ENCODE data around the gene SEC31A. TPM values are rescaled to one million over a fixed set of nuclear protein-coding genes. Genes with fewer than 3 reads are reported as not detected.

Gene SEC31A
- total RNA-seq, 1 experiment from 2014 or later, result 137 TPM

DNA sequence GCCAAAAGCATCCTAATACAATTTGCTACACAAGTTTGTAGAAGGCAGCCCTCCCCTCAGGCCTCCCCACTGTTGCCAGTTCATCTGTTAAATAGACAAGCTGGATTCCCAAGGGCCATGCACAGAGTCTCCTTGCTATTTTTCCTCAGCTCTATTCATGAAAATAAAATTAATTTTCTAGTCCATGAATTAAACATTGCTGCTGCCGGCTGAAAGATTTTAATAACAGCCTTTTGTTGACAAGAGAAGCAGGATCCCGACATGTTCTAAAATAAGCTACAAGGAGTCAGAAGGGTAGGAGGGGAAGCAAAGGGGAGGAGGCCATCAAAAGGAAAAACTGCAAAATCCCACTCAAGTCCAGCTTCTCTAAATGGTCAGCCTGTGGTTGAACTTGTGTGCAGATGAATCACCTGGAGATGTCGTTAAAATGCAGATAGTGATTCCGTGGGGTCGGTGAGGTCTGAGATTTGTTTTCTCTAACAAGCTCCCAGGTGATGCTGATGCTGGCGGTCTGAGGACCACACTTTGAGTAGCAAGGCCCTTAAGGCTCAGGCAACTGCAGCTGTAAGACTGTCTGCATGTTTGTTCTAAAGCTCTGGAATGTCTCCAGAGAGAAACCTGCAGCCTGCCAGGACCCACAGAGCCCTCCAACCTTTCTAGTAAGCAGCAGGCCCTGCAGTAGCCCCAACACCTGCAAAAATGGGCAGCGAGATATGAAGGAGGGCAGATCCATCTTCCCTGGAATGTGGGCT lies 101.8 kb downstream of the SEC31A start (continued):
- TF ChIP-seq RELA (CRISPR knock-in tag; IDR thresholded peaks at IDR 0.05; ENCODE audit: borderline replicate concordance), result no peak
- TF ChIP-seq, protein P1, sequence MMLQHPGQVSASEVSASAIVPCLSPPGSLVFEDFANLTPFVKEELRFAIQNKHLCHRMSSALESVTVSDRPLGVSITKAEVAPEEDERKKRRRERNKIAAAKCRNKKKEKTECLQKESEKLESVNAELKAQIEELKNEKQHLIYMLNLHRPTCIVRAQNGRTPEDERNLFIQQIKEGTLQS (CRISPR knock-in tag; conservative IDR thresholded peaks at IDR 0.05), result no peak

DNA sequence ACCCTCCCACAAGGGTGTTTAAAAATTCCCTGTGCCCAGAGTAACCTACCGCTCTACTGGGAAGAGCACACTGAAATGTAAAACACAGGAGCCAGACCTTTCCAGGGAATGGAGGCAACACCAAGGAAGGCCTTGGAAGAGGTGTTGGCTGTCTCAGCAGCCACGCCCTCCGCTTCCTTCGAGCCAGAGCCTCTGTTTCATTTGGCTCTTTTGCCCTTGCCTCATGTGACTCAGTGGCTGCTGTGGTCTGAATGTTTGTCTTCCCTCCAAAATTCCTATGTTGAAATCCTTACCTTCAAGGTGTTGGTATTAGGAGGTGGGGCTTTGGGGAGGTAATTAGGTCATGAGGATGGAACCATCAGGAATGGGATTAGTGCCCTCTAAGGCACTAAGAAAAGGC lies 103.6 kb downstream of the SEC31A start:
- H3K4me1 Mint-ChIP-seq, result peaks cover 38% of the 10 kb centered on the region
- TF ChIP-seq GABPB1 (CRISPR knock-in tag; IDR thresholded peaks at IDR 0.05) (no peak), ZNF263 (CRISPR knock-in tag; IDR thresholded peaks at IDR 0.05; ENCODE audit: low read depth) (no peak), ELF4 (CRISPR knock-in tag; IDR thresholded peaks at IDR 0.05; ENCODE audit: low read depth) (no peak), GTF2I (CRISPR knock-in tag; conservative IDR thresholded peaks at IDR 0.05) (no peak), ZNF671 (CRISPR knock-in tag; IDR thresholded peaks at IDR 0.05) (no peak), NR1H2 (CRISPR knock-in tag; IDR thresholded peaks at IDR 0.05) (no peak), ZNF416 (CRISPR knock-in tag; IDR thresholded peaks at IDR 0.05) (no peak), NR3C1 (CRISPR knock-in tag; conservative IDR thresholded peaks at IDR 0.05; ENCODE audit: low read depth) (no peak), RELA (CRISPR knock-in tag; IDR thresholded peaks at IDR 0.05; ENCODE audit: borderline replicate concordance) (no peak)
- TF ChIP-seq, protein P2, sequence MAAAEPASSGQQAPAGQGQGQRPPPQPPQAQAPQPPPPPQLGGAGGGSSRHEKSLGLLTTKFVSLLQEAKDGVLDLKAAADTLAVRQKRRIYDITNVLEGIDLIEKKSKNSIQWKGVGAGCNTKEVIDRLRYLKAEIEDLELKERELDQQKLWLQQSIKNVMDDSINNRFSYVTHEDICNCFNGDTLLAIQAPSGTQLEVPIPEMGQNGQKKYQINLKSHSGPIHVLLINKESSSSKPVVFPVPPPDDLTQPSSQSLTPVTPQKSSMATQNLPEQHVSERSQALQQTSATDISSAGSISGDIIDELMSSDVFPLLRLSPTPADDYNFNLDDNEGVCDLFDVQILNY (CRISPR knock-in tag; IDR thresholded peaks at IDR 0.05), result no peak
- TF ChIP-seq, protein P3, sequence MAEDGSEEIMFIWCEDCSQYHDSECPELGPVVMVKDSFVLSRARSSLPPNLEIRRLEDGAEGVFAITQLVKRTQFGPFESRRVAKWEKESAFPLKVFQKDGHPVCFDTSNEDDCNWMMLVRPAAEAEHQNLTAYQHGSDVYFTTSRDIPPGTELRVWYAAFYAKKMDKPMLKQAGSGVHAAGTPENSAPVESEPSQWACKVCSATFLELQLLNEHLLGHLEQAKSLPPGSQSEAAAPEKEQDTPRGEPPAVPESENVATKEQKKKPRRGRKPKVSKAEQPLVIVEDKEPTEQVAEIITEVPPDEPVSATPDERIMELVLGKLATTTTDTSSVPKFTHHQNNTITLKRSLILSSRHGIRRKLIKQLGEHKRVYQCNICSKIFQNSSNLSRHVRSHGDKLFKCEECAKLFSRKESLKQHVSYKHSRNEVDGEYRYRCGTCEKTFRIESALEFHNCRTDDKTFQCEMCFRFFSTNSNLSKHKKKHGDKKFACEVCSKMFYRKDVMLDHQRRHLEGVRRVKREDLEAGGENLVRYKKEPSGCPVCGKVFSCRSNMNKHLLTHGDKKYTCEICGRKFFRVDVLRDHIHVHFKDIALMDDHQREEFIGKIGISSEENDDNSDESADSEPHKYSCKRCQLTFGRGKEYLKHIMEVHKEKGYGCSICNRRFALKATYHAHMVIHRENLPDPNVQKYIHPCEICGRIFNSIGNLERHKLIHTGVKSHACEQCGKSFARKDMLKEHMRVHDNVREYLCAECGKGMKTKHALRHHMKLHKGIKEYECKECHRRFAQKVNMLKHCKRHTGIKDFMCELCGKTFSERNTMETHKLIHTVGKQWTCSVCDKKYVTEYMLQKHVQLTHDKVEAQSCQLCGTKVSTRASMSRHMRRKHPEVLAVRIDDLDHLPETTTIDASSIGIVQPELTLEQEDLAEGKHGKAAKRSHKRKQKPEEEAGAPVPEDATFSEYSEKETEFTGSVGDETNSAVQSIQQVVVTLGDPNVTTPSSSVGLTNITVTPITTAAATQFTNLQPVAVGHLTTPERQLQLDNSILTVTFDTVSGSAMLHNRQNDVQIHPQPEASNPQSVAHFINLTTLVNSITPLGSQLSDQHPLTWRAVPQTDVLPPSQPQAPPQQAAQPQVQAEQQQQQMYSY (CRISPR knock-in tag; IDR thresholded peaks at IDR 0.05), result no peak
- TF ChIP-seq, protein P4, sequence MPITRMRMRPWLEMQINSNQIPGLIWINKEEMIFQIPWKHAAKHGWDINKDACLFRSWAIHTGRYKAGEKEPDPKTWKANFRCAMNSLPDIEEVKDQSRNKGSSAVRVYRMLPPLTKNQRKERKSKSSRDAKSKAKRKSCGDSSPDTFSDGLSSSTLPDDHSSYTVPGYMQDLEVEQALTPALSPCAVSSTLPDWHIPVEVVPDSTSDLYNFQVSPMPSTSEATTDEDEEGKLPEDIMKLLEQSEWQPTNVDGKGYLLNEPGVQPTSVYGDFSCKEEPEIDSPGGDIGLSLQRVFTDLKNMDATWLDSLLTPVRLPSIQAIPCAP (CRISPR knock-in tag; IDR thresholded peaks at IDR 0.05), result no peak
- TF ChIP-seq, protein P5, sequence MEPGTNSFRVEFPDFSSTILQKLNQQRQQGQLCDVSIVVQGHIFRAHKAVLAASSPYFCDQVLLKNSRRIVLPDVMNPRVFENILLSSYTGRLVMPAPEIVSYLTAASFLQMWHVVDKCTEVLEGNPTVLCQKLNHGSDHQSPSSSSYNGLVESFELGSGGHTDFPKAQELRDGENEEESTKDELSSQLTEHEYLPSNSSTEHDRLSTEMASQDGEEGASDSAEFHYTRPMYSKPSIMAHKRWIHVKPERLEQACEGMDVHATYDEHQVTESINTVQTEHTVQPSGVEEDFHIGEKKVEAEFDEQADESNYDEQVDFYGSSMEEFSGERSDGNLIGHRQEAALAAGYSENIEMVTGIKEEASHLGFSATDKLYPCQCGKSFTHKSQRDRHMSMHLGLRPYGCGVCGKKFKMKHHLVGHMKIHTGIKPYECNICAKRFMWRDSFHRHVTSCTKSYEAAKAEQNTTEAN (CRISPR knock-in tag; IDR thresholded peaks at IDR 0.05), result no peak
- TF ChIP-seq, protein P6, sequence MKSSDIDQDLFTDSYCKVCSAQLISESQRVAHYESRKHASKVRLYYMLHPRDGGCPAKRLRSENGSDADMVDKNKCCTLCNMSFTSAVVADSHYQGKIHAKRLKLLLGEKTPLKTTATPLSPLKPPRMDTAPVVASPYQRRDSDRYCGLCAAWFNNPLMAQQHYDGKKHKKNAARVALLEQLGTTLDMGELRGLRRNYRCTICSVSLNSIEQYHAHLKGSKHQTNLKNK (CRISPR knock-in tag; IDR thresholded peaks at IDR 0.05), result no peak
- TF ChIP-seq, protein P1 (CRISPR knock-in tag; conservative IDR thresholded peaks at IDR 0.05), result no peak
- TF ChIP-seq, protein P7, sequence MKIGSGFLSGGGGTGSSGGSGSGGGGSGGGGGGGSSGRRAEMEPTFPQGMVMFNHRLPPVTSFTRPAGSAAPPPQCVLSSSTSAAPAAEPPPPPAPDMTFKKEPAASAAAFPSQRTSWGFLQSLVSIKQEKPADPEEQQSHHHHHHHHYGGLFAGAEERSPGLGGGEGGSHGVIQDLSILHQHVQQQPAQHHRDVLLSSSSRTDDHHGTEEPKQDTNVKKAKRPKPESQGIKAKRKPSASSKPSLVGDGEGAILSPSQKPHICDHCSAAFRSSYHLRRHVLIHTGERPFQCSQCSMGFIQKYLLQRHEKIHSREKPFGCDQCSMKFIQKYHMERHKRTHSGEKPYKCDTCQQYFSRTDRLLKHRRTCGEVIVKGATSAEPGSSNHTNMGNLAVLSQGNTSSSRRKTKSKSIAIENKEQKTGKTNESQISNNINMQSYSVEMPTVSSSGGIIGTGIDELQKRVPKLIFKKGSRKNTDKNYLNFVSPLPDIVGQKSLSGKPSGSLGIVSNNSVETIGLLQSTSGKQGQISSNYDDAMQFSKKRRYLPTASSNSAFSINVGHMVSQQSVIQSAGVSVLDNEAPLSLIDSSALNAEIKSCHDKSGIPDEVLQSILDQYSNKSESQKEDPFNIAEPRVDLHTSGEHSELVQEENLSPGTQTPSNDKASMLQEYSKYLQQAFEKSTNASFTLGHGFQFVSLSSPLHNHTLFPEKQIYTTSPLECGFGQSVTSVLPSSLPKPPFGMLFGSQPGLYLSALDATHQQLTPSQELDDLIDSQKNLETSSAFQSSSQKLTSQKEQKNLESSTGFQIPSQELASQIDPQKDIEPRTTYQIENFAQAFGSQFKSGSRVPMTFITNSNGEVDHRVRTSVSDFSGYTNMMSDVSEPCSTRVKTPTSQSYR (CRISPR knock-in tag; IDR thresholded peaks at IDR 0.05), result no peak
- TF ChIP-seq, protein P8, sequence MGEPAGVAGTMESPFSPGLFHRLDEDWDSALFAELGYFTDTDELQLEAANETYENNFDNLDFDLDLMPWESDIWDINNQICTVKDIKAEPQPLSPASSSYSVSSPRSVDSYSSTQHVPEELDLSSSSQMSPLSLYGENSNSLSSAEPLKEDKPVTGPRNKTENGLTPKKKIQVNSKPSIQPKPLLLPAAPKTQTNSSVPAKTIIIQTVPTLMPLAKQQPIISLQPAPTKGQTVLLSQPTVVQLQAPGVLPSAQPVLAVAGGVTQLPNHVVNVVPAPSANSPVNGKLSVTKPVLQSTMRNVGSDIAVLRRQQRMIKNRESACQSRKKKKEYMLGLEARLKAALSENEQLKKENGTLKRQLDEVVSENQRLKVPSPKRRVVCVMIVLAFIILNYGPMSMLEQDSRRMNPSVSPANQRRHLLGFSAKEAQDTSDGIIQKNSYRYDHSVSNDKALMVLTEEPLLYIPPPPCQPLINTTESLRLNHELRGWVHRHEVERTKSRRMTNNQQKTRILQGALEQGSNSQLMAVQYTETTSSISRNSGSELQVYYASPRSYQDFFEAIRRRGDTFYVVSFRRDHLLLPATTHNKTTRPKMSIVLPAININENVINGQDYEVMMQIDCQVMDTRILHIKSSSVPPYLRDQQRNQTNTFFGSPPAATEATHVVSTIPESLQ (CRISPR knock-in tag; IDR thresholded peaks at IDR 0.05), result no peak
- H3K4me3 Mint-ChIP-seq, result no peak overlapping the region
- no peak for DNase-seq (ENCODE audit: low spot score)
- H3K27me3 Mint-ChIP-seq (ENCODE audit: low read depth), result peaks cover 100% of the 10 kb centered on the region
- no peak overlapping the region for H3K27ac Mint-ChIP-seq
- H3K36me3 Mint-ChIP-seq, result peaks cover 2% of the 10 kb centered on the region; the same call in 1 of the 2 replicates
- no peak for ATAC-seq
- H3K9me3 Mint-ChIP-seq, result no peaks in the 10 kb centered on the region
- POLR2A ChIA-PET, result no interaction called here
- CTCF ChIA-PET, result no interaction called here
